Measurements from ENCODE around the gene PPP1CC. TPM values are rescaled to one million over a fixed set of nuclear protein-coding genes. Genes with fewer than 3 reads are reported as not detected.

The PPP1CC gene
- total and polyA plus RNA-seq, 8 donors: 33.3 to 92.7 (median 70.2) TPM

GRCh38 chr12:110782922-110783321 is 40.2 kb upstream of the PPP1CC start:
- TF ChIP-seq CTCF (IDR thresholded peaks at IDR 0.05): no peak
- H3K36me3 ChIP-seq: no peaks in the 10 kb centered on the region
- ATAC-seq: no peak
- no peak overlapping the region for H3K27ac ChIP-seq
- no peaks in the 10 kb centered on the region for H3K9me3 ChIP-seq
- no peak overlapping the region for H3K4me3 ChIP-seq
- no peak for DNase-seq
- FAIRE-seq: no peak
- no peaks in the 10 kb centered on the region for H3K27me3 ChIP-seq
- H3K4me1 ChIP-seq: no peaks in the 10 kb centered on the region
- intact Hi-C loops (cut with DNase I): no loop called here
- WGBS, 2 donors: 70 to 80% methylated on average over 8 of the region's 8 CpGs

- H3K27ac ChIP-seq: no peak overlapping the region
- TF ChIP-seq CTCF (IDR thresholded peaks at IDR 0.05): no peak
- no peak for DNase-seq
- 70 to 77% methylated on average over 4 of the region's 4 CpGs for WGBS, 2 donors
- H3K4me3 ChIP-seq: no peak overlapping the region
- FAIRE-seq: no peak
- H3K9me3 ChIP-seq: no peaks in the 10 kb centered on the region
- no peaks in the 10 kb centered on the region for H3K27me3 ChIP-seq
- intact Hi-C loops (cut with DNase I): no loop called here
- H3K36me3 ChIP-seq: no peaks in the 10 kb centered on the region
- no peaks in the 10 kb centered on the region for H3K4me1 ChIP-seq
- ATAC-seq: no peak
Measured at GRCh38 chr12:110782094-110782493, 39.4 kb upstream of the PPP1CC start.

GRCh38 chr12:110780448-110780847 is 37.8 kb upstream of the PPP1CC start:
- WGBS, 2 donors: 70 to 72% methylated on average over 4 of the region's 4 CpGs
- Histone ChIP-seq H3K27ac (no peak overlapping the region), H3K36me3 (no peaks in the 10 kb centered on the region), H3K9me3 (no peaks in the 10 kb centered on the region), H3K27me3 (no peaks in the 10 kb centered on the region), H3K4me1 (no peaks in the 10 kb centered on the region), H3K4me3 (no peak overlapping the region)
- intact Hi-C loops (cut with DNase I): no loop called here
- peak in 1 of 4 donors; percentile 32 for ATAC-seq
- DNase-seq: no peak
- FAIRE-seq: no peak
- TF ChIP-seq CTCF (IDR thresholded peaks at IDR 0.05): no peak

DNA sequence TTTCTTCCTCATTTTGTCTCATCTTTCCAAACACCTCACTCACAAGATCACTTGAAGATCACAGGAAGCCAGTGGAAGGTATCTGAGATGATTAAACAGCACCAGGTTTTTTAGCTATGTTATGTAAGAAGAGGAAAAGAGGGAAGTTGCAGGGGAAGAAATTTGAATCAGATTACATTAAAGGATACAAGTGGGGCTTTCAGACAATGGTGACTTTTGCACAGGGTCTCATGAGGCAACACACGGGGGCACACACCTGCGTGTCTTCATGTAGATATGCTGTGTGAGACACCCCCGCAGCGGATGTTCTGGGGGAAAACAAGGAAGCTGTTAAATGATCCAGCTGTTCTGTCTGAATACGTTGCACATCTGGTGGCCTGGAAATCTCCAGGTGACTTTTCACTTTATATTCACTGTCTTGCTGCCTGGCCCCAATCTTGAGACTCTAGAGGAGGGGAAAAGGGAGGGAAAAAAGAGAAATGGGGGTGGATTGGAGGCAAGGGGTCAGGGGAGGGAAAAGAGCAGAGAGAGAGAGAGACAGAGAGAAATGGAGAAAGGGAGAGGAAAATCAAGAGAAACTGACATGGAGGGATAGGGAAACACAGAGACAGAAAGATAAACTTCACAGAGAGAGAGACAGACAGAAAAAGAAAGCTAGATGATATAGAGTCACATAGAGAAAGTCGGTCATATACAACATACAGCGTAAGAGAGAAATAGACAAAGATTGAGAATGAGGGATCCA is 36.3 kb upstream of the PPP1CC start:
- WGBS, 2 donors: 66 to 71% methylated on average over 7 of the region's 7 CpGs
- no peak for DNase-seq
- TF ChIP-seq CTCF (IDR thresholded peaks at IDR 0.05): no peak
- Histone ChIP-seq H3K36me3 (no peaks in the 10 kb centered on the region), H3K4me1 (no peaks in the 10 kb centered on the region), H3K27ac (no peak overlapping the region), H3K9me3 (no peaks in the 10 kb centered on the region), H3K27me3 (no peaks in the 10 kb centered on the region), H3K4me3 (no peak overlapping the region)
- no peak for FAIRE-seq
- no peak for ATAC-seq
- intact Hi-C loops (cut with DNase I): no loop called here

GRCh38 chr12:110776410-110776809 is 33.7 kb upstream of the PPP1CC start:
- no peaks in the 10 kb centered on the region for H3K36me3 ChIP-seq
- H3K4me3 ChIP-seq: no peak overlapping the region
- H3K9me3 ChIP-seq: no peaks in the 10 kb centered on the region
- DNase-seq (no peak), ATAC-seq (no peak), FAIRE-seq (no peak)
- WGBS, 2 donors: 80 to 81% methylated on average over 4 of the region's 4 CpGs
- intact Hi-C loops (cut with DNase I): no loop called here
- no peak overlapping the region for H3K27ac ChIP-seq
- no peak for TF ChIP-seq CTCF (IDR thresholded peaks at IDR 0.05)
- H3K4me1 ChIP-seq: no peaks in the 10 kb centered on the region
- H3K27me3 ChIP-seq: no peaks in the 10 kb centered on the region
